SU-DHL-6 (cell line): Measurements from ENCODE around the gene BLOC1S6.

Experiments
- EZH2phosphoT487 ChIP-seq: fragments of 200-600 bp; sonication (generic), shearing (Covaris generic); conservative IDR thresholded peaks from 2 replicates; pipeline ENCODE4 v1.6.1; 2018; ENCODE audit warnings: mild to moderate bottlenecking, antibody characterized with exemption, low read length, moderate library complexity, mixed read lengths
- TF ChIP-seq, protein P1 (sequence below): fragments of 200-600 bp; sonication (generic); IDR thresholded peaks from one replicate; pipeline ENCODE4 v1.5.1; 2017; ENCODE audit warnings: antibody characterized with exemption, mild to moderate bottlenecking, low read length, moderate library complexity; ENCODE audit not compliant: insufficient read depth, poor library complexity, severe bottlenecking

DNA sequence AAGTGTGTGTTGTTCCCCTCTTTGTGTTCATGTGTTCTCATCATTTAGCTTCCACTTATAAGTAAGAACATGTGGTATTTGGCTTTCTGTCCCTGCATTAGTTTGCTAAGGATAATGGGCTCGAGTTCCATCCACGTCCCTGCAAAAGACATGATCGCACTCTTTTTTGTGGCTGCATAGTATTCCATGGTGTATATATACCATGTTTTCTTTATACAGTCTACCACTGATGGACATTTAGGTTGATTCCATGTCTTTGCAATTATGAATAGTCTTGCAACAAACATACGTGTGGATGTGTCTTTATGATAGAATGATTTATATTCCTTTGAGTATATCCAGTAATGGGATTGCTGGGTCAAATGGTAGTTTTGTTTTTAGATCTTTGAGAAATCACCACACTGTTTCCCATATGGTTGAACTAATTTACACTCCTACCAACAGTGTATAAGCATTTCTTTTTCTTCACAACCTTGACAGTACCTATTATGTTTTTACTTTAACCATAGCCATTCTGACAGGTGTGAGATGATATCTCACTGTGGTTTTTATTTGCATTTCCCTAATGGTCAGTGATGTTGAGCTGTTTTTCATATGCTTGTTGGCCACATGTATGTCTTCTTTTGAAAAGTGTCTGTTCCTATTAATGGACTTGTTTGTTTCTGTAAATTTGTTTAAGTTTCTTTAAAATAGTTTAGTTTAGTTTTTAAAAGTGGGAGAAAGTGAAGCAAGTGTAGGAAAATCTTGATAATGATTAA is 42.7 kb upstream of the BLOC1S6 start:
- TF ChIP-seq, protein P1, sequence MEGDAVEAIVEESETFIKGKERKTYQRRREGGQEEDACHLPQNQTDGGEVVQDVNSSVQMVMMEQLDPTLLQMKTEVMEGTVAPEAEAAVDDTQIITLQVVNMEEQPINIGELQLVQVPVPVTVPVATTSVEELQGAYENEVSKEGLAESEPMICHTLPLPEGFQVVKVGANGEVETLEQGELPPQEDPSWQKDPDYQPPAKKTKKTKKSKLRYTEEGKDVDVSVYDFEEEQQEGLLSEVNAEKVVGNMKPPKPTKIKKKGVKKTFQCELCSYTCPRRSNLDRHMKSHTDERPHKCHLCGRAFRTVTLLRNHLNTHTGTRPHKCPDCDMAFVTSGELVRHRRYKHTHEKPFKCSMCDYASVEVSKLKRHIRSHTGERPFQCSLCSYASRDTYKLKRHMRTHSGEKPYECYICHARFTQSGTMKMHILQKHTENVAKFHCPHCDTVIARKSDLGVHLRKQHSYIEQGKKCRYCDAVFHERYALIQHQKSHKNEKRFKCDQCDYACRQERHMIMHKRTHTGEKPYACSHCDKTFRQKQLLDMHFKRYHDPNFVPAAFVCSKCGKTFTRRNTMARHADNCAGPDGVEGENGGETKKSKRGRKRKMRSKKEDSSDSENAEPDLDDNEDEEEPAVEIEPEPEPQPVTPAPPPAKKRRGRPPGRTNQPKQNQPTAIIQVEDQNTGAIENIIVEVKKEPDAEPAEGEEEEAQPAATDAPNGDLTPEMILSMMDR = no peak
- no peak for TF ChIP-seq EZH2phosphoT487
